K562 (cell line): ENCODE results near the gene SCLY. TPM values are rescaled to one million over a fixed set of nuclear protein-coding genes. Genes with fewer than 3 reads are reported as not detected.

Source experiments
- DACH1 ChIP-seq: fragments of 450-650 bp; IDR thresholded peaks from 2 replicates; pipeline ENCODE4 v1.6.1; 2018; ENCODE audit not compliant: partially characterized antibody
- DLX4 ChIP-seq: fragments of 250-450 bp; sonication (Bioruptor Pico); IDR thresholded peaks from 2 replicates; pipeline ENCODE4 v1.6.1; 2021; ENCODE audit warnings: mild to moderate bottlenecking
- ELF1 ChIP-seq: fragments of 200-800 bp; sonication (Bioruptor generic); IDR thresholded peaks from 2 replicates; pipeline ENCODE4 v1.6.1; 2016; ENCODE audit warnings: missing genetic modification characterization, missing compliant biosample characterization
- L3MBTL2 ChIP-seq: fragments of 450-650 bp; IDR thresholded peaks from 2 replicates; pipeline ENCODE4 v1.6.1; 2016; ENCODE audit warnings: mild to moderate bottlenecking, moderate library complexity
- MNT ChIP-seq, 2 experiments: fragments of 450-650 bp; conservative IDR thresholded peaks; 2 replicates each; pipeline ENCODE4 v1.6.1; 2017; ENCODE audit warnings: mild to moderate bottlenecking in 2 of 2, moderate library complexity in 2 of 2
- POLR2AphosphoS2 ChIP-seq: IDR thresholded peaks from 2 replicates; pipeline ENCODE4 v1.6.1; 2012; ENCODE audit warnings: low read length, improper control_type of control experiment
- PRMT5 ChIP-seq: sonication (generic); formaldehyde crosslinking; IDR thresholded peaks from 2 replicates; pipeline ENCODE4 v1.5.0; 2020; ENCODE audit warnings: missing genetic modification reagents
- SMAD3 ChIP-seq: fragments of 450-650 bp; formaldehyde crosslinking; conservative IDR thresholded peaks from 2 replicates; pipeline ENCODE4 v1.4.0; 2020; ENCODE audit warnings: mild to moderate bottlenecking
- SNIP1 ChIP-seq: fragments of 450-650 bp; IDR thresholded peaks from 2 replicates; pipeline ENCODE4 v1.7.1; 2017; ENCODE audit warnings: low read depth, mild to moderate bottlenecking
- SRSF9 ChIP-seq: fragments of 200-400 bp; formaldehyde crosslinking; IDR thresholded peaks from 2 replicates; pipeline ENCODE4 v1.6.1; 2017; ENCODE audit warnings: low read depth, low read length, borderline replicate concordance
- ZNF609 ChIP-seq: sonication (generic); formaldehyde crosslinking; IDR thresholded peaks from 2 replicates; pipeline ENCODE4 v1.8.1; 2023; ENCODE audit warnings: missing genetic modification reagents, mild to moderate bottlenecking, borderline replicate concordance
- polyA plus RNA-seq, 8 experiments: library from polyadenylated mRNA; depleted of rRNA in 4 of 8; stranded (reverse) in 5 of 8; unstranded in 3 of 8; fragments of >200 nt; fragmentation: Nextera tagmentation in 2 of 8; fragmentation: Illumina TruSeq in 1 of 8; extraction: Ambion mirVana in 2 of 8; extraction: Trizol in 1 of 8; gene quantifications; 2 replicates each; pipeline versions ENCODE4 v1.2.1 to v1.2.3, GENCODE V29; 2011 to 2014; ENCODE audit warnings: inconsistent platforms in 1 of 8, missing spikeins in 1 of 8
- total RNA-seq, 7 experiments: library from RNA; depleted of rRNA in 6 of 7; stranded (reverse); fragments of >200 nt in 6 of 7; fragmentation: Illumina TruSeq in 2 of 7; extraction: Trizol in 2 of 7; gene quantifications; 2 replicates each; pipeline versions ENCODE4 v1.2.1 to v1.2.3, GENCODE V29; 2011 to 2021; ENCODE audit warnings: low replicate concordance in 1 of 7
- TF ChIP-seq, protein P1 (sequence below): fragments of 250-450 bp; sonication (Bioruptor Pico); IDR thresholded peaks from 2 replicates; pipeline ENCODE4 v1.8.0; 2021; ENCODE audit warnings: borderline replicate concordance, mild to moderate bottlenecking, moderate library complexity; ENCODE audit not compliant: poor library complexity, severe bottlenecking

SCLY gene
- total and polyA plus RNA-seq, 9 of the 15 experiments (the other 6 are each of a cell fraction or from before 2014, with no cell fraction given): 2.6 to 32.2 (median 21.1) TPM

- TF ChIP-seq ZNF609 (no peak), MNT (conservative IDR thresholded peaks at IDR 0.05) (no peak), PRMT5 (CRISPR knock-in tag) (no peak), SNIP1 (no peak), ELF1 (tag) (peak; percentile 36; the same call in 1 of the 2 replicates), POLR2AphosphoS2 (no peak), DLX4 (CRISPR knock-in tag) (no peak), SMAD3 (CRISPR knock-in tag) (no peak), L3MBTL2 (no peak), DACH1 (no peak), SRSF9 (no peak)
- TF ChIP-seq, protein P1, sequence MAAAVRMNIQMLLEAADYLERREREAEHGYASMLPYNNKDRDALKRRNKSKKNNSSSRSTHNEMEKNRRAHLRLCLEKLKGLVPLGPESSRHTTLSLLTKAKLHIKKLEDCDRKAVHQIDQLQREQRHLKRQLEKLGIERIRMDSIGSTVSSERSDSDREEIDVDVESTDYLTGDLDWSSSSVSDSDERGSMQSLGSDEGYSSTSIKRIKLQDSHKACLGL (CRISPR knock-in tag): no peak
Observed at GRCh38 chr2:238060096-238060541, 682 bp upstream of the SCLY start (continued).
